ENCODE results near the gene GNAZ.

The GNAZ gene

DNA sequence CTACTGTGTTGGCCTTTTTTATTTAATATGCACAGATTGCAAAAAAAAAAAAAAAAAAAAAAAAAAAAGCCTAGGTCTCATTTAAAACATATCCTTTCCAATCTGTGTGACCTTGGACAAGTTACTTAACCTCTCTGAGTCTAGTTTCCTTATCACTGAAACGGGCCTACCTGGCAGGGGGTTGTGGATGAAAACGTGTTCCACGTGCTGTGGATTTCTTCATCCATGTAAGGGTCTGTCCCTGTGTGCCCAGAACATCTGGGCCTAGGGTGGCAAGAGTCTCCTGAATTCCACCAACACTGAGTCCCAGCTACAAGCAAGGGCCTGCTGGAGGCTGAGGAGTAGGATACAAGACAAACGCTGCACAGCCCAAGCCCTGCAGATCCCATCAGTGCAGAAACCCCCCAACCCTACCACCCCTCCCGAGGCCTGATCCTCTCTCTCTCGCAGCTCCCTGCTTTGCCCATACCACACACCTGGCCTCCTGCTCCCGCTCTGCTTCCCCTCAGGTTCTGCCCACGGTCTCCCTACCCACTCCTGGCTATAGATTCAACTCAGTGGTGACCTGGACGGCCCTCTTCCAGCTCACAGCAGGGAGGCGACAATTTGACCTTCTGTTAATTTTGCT, 4.7 kb upstream of the GNAZ start:
- DNase-seq: peak; percentile 19

DNA sequence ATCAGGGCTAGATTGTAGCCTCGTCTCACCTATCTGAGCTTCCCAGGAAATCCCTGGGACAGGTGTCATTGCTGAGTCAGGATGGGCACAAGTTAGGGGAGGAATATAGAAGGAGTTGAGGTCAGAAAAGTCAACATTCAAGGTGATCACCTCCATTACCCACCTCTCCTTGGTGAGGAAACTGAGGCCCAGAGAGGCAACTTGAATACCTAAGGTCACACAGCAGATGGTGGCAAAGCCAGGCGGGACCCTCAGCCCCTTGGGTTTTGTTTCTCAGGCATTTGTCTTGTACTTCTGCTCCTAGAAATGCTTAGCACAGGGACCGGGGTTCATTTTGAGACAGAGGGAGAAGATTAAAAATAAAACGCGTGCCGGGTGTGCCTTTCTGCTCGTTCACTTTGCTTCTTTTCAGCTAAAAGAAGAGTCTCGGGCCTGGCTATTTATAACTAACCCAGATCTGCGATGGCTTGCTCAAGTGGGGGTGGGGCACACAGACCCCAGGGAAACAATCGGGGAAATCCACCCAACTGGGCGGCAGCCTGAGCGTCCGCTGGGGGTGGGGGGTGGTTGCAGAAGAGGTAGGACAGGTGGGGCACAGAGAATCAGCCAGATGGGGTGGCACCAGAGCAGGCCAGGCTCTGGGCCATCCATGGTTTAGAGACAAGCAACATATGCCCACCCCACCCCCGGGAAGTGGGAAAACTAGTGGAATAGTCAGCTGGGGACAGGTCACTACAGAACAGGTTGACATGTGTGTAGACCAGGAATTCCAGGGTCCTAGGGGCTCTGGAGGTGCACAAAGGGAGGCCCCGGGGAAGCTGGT, 3.9 kb upstream of the GNAZ start:
- peak; percentile 6 for DNase-seq

DNA sequence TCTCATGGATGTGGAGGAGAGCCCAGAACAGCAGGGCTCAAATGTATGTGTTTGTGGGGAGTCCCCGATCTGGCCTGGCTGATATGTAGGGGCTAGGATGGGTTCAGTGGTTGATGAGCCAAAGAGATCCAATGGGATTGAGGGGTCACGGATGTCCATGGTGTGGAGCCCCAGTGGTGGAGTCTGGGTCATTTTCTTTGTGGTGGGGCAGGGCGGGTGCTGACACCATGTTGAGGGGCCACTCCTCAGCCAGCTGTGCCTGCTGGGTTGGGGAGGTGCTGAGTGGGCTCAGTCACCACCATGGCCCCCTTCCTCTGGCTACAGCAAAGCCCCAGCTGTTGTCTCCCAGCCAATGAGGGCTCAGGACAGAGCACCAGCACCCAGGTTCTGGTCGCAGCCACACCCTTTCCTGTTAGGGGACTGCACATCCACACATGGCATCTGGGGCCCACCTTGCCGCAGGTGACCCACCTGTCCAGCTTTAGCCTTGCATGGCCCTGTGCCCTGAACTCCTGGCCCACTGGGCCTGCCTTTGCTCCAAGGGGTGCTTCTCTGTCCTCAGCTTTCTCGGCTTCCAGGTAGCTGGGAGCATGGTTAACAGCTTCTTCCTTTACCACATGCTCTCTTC, 3.2 kb upstream of the GNAZ start:
- DNase-seq: peak; percentile 14

DNA sequence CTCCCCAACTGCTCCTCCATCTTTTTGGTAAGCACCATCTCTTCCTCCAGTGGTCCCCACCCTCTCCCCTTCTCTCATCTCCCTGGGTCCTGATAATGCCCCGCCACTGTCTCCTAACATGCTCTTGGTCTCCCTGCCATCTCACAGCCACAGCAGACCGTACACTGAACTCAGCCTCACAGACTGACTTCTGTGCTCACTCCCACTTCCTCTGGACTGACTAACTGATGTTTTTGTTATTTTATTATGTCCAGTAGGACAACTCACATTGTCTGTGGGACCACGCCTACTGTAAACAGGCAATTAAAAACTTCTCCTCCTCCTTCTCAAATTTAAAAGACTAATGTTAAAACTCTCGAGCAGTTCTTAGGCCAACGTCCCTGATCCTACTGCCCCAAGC, 2.6 kb upstream of the GNAZ start:
- DNase-seq: peak; percentile 14

DNA sequence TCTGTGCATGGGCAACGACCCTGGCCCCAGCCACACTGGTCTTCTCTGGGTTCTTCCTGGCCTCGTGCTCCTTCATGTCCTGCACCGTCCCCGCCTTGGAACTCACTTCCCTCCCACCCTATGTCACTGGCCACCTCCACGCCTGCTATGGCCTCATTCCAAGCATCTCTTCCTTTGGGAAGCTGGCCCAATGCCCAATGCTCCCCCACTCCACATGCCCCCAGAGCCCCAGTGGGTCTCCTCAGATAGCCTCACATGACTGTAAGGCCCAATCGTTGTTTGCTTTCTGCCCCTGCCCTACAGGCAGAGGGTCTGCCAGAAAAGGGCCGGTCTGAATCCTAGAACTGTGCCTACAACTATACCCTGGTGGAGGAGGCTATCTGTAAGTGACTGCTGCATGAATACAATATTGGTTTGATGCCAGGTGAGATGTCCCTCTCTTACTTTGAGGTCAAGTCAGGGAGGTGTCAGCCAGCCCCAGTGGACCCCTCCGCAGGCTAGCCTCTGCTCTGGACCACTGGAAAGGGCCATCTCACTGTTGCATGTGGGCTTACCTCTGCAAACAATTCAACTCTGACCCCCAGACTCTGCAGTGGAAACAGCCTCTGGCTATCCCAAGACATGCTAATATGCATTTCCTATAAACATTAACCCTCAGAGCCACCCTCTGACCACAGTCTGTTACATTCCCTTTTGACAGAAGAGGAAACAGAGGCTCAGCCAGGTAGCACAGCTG, 2.1 kb upstream of the GNAZ start:
- DNase-seq: peak; percentile 20

DNA sequence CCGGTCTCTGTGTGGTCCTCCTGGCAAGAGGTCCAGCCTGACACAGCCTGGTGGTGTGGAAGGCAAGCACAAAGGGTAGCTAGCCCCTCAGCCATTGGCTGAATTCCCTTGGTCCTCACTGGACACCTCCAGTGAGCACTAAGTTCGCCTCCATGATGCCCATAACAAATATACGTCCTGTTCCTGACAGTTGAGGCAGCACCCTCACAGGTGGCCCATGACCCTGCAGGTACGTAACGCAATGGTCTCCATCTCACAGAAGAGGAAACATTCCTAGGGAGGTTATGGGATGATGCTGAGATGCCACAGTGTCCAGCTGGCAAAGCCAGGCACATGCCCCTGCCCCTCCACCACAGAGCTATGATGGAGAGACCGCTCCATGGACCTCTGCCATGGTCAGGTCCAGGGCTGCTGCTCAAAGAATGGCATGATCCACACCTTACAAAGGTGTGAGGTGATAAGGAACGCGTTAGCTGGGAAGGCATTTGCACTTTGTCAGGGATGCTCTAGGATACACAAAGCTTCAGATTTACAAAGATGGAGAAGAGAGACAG, 1.4 kb upstream of the GNAZ start:
- peak; percentile 19 for DNase-seq

DNA sequence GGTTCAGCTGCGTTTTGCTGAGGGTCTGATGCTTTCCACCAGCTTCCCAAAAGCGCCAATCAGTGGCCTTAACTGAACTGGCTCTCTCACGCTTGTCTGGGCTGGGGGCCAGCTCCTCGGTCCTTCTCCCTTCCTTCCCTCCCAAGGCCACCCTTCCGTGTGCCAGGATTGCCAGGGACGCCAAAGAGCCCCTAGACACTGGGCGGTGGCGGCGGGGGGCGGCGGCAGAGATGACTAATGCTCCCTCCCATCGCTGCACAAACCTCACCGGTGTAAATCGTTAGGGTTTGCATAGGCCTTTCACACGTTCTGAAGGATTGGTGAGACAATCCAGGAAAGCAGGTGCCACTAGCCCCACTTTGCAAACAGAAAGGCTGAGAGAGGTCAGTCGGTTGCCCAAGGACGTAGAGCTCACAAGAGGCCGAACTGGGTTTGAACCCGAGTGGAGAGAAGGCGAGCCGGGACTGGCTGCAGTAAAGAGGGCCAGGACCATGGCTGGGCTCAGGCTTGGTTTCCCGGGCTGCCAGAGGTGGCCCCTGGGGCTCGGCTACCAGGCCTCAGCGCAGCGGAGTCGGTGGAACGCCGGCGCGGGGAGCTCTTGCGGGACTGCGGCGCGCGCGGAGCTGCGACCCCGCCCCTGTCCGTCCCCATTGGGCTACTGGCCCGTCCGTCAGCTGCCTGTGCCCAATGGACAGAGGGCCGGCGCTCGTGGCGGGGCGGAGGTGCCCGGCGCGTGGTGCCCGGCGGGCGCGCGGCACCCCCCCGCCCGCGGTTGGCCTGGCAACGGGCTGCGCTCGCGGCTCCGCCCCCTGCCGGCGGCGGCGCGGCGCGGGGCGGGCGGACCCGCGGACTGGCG, 589 bp upstream of the GNAZ start:
- peak; percentile 90 for DNase-seq

DNA sequence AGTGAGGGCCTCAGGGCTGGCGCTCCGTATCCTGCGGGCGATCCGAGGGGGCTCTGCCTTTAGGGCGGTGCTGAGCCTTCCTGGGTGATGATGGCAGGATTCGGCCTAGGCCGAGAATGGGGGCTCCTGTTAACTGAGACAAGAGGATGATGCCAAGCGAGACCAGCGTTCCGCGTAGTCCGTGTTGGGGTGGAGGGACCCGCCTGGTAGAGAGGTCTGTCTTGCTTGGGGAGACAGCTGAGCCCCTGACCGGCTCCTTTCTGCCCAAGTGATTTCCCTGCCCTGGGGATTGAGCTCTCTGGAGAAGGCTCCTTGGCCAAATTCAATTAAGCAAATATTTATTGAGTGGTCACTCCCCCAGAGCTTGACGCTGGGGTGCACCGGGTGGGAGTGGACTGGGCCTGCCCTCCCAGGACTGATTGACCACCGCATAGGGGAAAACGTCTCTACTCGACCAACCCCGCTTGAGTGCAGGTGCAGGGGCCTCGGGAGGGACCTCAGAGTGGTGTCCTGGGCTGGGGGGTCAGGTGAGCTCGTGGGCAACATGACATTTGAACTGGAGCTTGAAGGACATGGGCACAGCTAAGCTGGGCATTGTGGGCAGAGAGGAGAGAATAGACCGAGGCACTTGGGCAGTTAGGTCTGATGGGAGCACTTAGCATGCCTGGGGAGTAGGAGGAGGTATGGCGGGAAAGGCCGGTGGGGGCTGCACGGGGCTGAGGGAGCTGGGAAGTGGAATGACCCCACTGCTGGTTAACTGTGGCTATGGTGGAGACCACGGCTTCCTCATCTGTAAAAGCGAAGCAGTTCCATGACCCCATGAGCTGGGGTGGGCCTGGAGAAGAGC, 1.1 kb downstream of the GNAZ start:
- DNase-seq: no peak

DNA sequence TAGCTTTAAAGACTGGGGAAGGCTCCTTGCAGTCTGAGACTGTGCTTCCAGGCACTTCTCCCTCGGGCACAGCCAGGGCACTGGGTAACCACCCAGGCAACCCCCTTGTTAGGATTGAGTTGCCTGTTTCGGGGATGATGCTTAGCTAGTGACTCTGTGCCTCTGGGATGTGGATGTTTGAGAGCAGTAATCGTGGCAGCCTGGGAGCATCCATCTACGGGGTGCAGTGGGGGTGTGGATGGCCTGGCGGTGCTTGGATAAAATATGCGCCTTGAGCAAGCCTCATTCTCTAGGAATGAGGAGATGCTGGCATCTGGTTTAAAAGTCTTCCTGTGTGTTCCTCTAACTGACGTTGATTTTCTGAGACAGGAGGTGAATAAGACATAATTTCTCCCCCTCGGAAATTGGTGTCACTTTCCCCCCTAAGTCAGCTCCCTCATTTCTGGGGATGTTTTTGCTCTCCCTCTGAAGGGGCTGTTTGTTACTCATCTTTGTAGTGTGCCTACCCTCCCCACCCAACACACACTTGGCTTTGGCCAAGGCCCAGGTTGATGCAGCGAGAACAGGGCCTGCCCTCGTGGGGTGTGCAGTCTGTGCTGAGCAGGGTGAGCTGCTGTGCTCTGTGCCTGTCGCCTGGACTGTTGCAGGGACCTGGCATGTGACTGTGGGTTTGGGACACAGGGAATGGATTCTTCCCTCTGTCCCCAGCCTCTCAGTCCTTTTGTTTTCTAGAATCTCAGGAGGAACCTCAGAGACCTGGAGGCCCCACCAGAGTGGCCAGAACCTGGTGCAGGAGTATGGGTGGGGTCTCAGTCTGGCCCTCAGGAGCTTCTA, 2.0 kb downstream of the GNAZ start:
- no peak for DNase-seq

DNA sequence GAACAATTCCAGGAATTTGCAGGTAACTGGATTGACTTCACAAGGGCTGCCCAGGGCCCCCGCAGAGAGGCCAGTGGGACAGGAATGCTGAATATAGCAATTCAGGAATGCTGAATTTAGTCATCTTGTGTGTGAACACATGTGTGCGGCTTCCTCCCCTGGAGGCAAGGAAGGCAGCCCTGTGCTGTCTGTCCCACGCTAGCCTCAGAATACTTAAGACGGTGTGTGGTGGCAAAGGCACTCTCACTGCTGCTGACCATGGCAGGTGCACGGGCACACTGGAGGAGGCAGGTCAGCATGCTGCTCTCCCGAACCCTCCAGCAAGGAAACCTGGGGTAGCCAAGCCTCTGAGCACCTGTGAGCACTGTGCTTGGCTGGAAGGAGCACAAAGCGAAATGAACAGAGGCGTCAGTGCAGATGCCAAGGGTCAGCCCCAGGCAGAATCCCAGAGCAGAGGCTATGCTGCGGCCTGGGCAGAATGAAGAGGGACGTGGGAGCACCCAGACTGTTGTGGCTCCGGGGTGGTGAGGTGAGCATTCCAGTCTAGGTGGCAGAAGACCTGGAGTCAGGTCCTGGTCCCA, 2.7 kb downstream of the GNAZ start:
- no peak for DNase-seq

DNA sequence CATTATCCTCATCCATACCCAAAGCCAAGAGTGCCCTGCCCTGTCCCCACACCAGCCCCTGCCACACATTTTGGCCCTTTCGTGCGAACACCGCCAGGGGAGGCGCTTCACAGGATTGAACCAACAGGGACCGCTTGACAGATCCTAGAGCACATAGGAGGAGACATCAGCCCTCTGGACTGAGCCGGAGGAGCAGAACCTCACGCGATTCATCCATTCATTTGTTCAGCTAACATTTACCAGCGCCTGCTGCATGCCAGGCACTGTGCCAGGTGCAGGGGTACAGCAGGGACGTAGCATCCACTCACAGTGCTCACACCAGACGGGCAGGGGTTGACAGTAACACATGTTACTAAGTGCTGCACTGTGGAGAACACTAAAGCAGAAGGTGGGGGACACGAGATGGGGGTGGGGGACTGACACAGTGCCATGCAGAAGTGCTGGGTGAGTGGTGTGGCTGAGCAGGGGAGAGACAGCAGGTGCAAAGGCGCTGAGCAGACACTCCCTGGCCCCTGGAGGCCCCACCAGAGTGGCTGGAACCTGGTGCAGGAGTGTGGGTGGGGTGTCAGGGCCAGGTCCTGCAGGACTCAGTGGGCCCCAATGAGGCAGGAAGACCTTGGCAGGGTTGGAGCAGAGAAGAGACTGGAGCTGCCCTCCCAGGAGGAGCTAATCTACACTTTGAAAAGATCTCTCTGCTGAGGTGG, 3.4 kb downstream of the GNAZ start:
- no peak for DNase-seq

DNA sequence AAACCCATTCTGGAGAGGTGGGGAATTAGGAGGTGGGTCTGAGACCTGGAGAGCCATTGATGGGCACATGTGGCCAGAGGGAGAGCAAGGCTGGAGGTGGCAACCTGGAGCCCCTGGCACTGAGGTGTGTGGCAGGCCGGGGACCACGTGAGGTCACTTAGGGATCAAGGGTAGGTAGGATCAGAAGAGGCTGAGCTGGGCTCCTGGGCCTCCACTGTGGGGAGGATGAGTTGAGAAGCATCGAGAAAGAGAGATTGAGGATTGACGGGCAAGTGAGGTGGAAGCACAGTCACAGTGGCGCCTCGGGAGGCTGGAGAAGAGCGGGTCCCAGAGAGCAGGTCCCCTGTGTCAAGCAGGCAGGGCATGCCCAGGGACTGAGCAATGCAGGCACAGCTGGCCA, 4.1 kb downstream of the GNAZ start:
- DNase-seq: no peak

DNA sequence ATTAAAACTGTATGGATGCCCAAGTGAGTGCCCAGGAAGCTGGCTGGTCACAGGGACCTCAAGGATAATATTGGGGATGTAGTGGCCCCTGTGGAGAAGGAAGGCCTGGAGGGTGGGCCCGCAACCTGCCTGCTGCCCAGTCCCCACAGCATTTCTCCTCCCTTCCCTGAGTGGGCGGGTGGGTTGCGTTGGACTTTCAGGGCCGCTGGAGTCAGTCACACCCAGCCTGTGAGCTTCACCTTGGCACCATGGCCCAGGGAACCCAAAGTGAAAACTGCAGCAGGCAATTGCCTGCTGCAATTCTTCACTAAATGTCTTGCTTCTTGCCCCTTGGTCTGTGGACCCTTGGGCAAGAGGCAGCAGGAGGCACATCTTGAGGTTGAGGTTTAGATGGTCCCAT, 4.7 kb downstream of the GNAZ start:
- DNase-seq: no peak

DNA sequence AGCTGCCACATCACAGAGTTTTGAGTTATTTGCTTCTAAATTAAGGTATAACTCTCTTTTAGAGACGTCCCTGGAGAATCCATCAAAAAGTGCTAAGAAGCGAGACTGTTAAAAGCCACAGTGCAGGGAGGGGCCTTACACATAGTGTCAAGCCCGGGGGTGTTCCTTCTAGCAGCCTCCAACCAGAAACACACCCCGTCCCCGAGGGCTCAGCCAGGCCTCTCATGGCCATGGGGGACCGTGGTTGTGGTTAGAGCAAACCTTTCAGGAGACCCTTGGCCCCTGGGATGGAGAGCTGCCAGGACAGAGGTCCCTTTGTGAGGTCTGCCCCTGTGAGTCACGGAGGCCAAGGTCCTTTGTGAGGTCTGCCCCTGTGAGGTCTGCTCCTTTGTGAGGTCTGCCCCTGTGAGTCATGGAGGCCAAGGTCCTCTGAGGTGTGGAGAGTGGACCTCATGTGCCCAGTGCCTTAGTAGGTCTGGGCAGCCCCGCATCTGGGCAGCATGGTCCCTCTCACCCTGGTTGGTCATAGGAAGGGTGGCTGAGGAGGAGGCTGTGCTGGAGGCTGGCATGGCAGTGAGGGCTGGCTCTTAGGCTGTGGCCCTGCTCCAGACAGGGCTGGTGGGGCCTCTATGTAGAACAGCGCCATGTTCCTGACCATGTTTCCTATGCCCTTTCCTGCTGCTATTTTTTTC, 5.4 kb downstream of the GNAZ start:
- no peak for DNase-seq

DNA sequence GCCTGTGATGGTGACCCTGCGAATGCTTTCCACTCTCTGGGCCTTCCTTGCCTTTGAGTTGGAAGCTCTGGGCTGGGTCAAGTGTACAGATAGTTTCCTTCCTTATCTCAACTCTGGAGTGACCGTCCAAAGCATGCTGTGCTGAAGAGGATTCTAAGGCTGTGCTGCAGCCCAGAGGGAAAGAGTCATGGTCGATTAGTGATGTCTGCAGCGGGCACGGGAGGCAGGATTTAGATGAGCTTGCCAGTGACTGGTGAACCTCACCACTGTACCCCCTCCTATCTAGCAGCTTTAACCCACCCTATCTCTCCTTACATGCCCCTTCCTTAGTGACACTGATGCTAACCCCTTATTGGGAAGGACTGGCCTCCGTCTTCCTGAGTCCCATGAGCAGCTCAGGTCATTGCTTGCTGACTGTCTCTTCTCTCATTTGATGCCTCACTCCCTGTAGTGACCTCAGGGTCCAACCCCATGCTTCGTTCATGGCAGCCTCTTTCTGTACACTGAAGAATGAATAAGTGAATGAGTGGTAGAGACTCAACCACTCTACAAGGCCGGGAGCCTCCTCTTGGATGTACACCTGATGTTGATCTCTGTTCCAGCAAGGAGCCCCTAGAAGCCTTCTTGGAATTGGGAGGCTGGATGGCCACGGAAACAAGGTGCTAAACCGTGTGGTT, 6.7 kb downstream of the GNAZ start:
- no peak for DNase-seq

DNA sequence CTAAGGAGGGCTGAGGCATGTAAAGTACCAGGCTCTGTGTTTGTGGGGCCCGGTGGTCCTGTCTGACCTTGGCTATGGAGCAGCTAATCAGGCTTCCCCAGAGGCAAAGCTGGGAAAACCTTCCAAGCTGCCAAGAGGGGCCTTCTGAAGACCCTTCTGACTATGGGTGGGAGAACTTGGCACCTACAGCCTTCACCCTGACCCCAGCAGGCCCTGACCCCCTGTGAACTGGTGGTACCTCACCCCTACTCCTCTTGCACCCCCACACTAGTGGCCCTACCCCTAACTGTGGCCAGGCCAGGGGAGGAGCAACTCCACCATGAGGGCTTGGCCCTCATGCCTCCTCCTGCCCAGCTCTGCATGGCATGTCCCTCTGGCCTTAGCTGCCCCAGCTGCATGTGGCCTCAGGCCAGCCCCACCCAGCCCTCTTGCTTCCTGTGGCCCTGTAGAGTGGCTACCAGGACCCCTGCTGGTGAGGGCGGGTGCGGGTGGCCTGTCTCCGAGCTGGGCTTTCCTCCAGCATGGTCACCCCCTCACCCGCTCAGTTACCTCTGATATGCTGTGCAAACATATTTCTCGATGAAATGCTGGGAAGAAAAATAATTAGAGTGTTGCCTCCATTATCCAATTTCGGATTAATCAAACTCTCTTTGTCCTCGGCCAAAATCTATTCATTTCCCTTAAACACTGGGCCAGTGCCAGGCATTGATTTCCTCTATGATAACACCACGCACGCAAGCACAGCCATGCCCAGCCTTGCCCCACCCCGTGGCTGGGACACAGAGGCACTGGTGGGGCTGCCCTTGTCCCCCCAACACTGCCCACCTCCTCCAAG, 7.5 kb downstream of the GNAZ start:
- no peak for DNase-seq

DNA sequence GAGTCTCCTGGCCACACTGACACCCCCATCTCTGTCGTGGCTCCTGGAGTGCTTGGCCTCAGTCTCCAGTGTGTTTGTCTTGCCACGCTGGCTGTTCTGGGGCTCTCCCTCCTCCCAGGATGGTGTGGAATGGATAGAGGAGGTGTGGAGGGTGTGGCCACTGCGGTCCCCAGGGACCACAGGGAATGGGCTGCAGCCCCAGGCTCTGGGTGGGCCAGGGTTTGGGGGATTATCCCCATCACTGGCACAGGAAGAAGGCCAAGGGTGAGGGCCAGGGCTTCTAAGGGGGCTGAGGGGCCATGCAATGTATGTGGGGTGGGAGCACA, 8.1 kb downstream of the GNAZ start:
- no peak for DNase-seq

Measured in stimulated activated CD8-positive, alpha-beta memory T cell treated with anti-CD3 and anti-CD28 coated beads, Interleukin-4, amount 100 ng/mL, for 48 hours (primary cell).